Glutamatergic neuron (in vitro differentiated cells): ENCODE data around the gene DHX9. TPM values are rescaled to one million over a fixed set of nuclear protein-coding genes. Genes with fewer than 3 reads are reported as not detected.

Experiments used
- DNase-seq: peaks from one replicate; pipeline ENCODE4 v3.0.0; 2022
- H3K27ac Mint-ChIP-seq: one replicate; pipeline ENCODE4 v1.8.0; 2020; ENCODE audit warnings: mild to moderate bottlenecking, mixed read lengths, inconsistent platforms; ENCODE audit not compliant: unreplicated experiment
- H3K27me3 Mint-ChIP-seq: one replicate; pipeline ENCODE4 v1.8.0; 2020; ENCODE audit warnings: mild to moderate bottlenecking, moderate library complexity, mixed read lengths, inconsistent platforms; ENCODE audit not compliant: unreplicated experiment
- H3K36me3 Mint-ChIP-seq: one replicate; pipeline ENCODE4 v1.8.0; 2020; ENCODE audit warnings: mild to moderate bottlenecking, mixed read lengths, inconsistent platforms; ENCODE audit not compliant: unreplicated experiment
- H3K4me1 Mint-ChIP-seq: one replicate; pipeline ENCODE4 v1.8.0; 2020; ENCODE audit warnings: mild to moderate bottlenecking, low read depth, mixed read lengths, inconsistent platforms; ENCODE audit not compliant: unreplicated experiment
- H3K4me3 Mint-ChIP-seq: one replicate; pipeline ENCODE4 v1.8.0; 2020; ENCODE audit warnings: mild to moderate bottlenecking, mixed read lengths, inconsistent platforms; ENCODE audit not compliant: unreplicated experiment
- H3K9me3 Mint-ChIP-seq: one replicate; pipeline ENCODE4 v1.8.0; 2020; ENCODE audit warnings: mild to moderate bottlenecking, moderate library complexity, mixed read lengths, inconsistent platforms; ENCODE audit not compliant: unreplicated experiment
- total RNA-seq: library from RNA; stranded (reverse); fragmentation: NEBNext Ultra II Directional; extraction: Animal tissue kit (Norgen Biotek cat#: 25700); gene quantifications from one replicate; pipeline ENCODE4 v1.2.1, GENCODE V29; 2021; ENCODE audit not compliant: unreplicated experiment
- TF ChIP-seq, protein P1 (sequence below): fragments of 200-600 bp; sonication (generic); IDR thresholded peaks from one replicate; pipeline ENCODE4 v1.5.0; 2021; ENCODE audit not compliant: partially characterized antibody, unreplicated experiment

Gene DHX9
- total RNA-seq, 1 donor from 2014 or later = 215 TPM

DNA sequence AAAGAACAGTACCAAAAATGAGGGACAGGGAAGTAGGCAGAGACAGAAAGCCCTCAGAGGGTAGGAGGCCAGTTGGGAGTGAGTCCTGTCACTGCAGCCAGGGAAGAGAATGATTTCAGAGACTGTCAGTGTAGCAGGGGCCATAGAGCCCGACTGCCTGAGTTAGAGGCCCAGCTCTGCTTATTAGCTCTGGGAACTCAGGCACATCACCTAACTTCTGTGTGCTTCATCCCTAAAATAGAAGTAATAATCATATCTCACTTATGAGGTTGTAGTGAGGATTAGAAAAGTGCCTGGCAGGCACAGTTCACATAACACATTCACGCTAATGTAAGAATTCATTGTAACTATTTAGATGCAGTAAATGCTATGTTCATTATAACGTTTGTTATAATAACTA, 31.2 kb upstream of the DHX9 start:
- Mint-ChIP-seq H3K36me3 (no peaks in the 10 kb centered on the region), H3K9me3 (peaks cover 1% of the 10 kb centered on the region), H3K4me1 (no peaks in the 10 kb centered on the region), H3K27ac (no peak overlapping the region), H3K4me3 (no peak overlapping the region), H3K27me3 (no peaks in the 10 kb centered on the region)
- TF ChIP-seq, protein P1, sequence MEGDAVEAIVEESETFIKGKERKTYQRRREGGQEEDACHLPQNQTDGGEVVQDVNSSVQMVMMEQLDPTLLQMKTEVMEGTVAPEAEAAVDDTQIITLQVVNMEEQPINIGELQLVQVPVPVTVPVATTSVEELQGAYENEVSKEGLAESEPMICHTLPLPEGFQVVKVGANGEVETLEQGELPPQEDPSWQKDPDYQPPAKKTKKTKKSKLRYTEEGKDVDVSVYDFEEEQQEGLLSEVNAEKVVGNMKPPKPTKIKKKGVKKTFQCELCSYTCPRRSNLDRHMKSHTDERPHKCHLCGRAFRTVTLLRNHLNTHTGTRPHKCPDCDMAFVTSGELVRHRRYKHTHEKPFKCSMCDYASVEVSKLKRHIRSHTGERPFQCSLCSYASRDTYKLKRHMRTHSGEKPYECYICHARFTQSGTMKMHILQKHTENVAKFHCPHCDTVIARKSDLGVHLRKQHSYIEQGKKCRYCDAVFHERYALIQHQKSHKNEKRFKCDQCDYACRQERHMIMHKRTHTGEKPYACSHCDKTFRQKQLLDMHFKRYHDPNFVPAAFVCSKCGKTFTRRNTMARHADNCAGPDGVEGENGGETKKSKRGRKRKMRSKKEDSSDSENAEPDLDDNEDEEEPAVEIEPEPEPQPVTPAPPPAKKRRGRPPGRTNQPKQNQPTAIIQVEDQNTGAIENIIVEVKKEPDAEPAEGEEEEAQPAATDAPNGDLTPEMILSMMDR = no peak
- DNase-seq = no peak

DNA sequence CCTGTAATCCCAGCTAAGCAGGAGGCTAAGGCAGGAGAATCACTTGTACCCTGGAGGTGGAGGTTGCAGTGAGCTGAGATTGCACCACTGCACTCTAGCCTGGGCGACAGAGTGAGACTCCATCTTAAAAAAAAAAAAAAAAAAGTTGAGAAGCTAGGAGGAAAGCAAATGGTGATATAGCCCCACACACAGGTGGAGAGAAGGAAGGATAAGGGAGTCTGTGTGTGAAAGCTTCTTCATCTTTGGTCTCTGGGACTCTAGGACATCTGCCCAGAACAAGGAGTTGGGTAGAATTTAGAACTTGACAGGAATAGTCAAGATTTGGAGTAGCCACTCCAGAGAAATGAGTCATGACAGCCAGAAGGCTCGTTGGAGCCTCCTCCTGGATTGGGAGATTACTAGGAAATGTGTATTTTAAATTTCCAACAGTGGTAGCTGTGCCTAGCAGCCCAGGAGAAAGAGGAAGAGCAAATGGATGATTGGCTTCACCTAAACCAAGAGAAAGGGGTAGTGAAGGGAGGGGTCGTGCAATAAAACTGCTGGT, 29.7 kb upstream of the DHX9 start:
- TF ChIP-seq, protein P1 = no peak
- no peaks in the 10 kb centered on the region for H3K36me3 Mint-ChIP-seq
- DNase-seq = no peak
- no peaks in the 10 kb centered on the region for H3K4me1 Mint-ChIP-seq
- H3K27me3 Mint-ChIP-seq = no peaks in the 10 kb centered on the region
- peaks cover 1% of the 10 kb centered on the region for H3K9me3 Mint-ChIP-seq
- H3K4me3 Mint-ChIP-seq = no peak overlapping the region
- H3K27ac Mint-ChIP-seq = no peak overlapping the region

DNA sequence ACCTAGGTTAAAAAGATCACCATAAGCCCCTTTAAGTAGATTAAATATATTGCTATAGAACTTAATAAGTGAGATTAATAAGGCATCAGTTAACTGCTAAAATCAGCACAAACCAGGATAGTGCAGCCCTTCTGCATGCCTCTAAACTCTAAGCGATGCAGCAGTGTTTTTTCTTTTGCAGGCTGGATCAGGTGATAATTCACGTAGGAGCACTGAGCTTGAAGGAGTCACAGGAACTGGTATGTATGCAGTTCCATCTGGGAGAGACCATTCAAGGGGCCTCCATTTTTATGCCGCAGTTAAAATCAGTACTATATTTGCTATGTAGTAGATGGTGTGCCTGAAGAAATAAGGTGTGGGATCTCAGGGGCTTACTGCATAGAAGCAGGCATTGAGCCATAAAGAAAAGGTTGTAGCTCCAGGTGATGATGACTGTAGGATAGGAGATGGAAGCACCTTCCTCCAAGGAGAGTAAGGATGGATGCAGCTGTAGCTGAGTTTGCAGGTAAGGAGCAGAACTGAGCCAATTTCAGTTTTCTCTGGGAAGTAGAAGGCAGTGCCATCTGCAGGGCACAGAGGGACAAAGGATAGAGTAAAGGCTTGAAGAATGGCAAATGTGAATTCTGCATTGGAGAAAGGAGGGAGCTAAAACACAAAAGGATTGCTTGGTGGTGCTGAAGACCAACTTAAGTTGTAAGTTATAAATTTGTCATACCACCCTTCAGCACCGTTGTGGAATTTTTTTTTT, 27.0 kb upstream of the DHX9 start:
- TF ChIP-seq, protein P1 = no peak
- Mint-ChIP-seq H3K27ac (no peak overlapping the region), H3K36me3 (no peaks in the 10 kb centered on the region), H3K9me3 (peaks cover 1% of the 10 kb centered on the region), H3K4me3 (no peak overlapping the region), H3K4me1 (no peaks in the 10 kb centered on the region), H3K27me3 (no peaks in the 10 kb centered on the region)
- no peak for DNase-seq

DNA sequence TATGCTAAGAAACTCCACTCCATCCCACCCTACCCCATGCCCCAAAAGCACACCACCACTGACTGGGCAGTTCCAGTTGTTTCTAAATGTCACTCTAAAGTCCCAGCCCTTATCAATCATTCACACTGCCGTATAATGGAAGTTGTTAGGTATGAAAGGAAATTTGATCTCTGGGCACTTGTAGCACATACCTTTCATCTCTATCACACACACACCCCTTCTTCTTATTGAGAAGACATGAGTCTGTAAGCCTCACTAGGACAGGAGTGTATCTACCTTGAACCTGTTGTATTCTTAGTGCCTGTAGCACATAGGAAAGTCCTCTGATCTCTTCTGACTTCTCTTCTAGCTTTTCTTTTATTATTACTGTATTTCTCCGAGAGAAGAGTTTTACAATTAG, 22.3 kb upstream of the DHX9 start:
- H3K4me1 Mint-ChIP-seq = no peaks in the 10 kb centered on the region
- TF ChIP-seq, protein P1 = no peak
- no peaks in the 10 kb centered on the region for H3K27me3 Mint-ChIP-seq
- no peak overlapping the region for H3K4me3 Mint-ChIP-seq
- no peaks in the 10 kb centered on the region for H3K9me3 Mint-ChIP-seq
- no peak overlapping the region for H3K27ac Mint-ChIP-seq
- no peaks in the 10 kb centered on the region for H3K36me3 Mint-ChIP-seq
- DNase-seq = no peak

DNA sequence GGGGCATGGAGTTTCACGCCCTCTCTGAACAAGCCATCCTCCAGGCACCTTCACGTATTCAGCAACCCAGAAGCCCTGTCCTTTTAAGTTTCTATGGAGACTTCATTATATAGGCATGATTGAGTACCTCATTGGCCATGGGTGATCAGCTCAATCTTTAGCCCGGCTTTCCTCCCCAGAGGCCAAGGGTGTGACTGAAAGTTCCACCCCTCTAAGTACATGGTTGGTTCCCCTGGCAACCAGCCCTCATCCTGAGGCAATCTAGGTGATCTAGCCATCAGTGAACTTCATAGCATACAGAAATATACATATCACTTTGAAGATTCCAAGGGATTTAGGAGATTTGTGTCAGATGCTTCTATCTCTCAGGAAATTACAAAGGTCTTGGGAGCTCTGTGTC, 21.3 kb upstream of the DHX9 start:
- H3K27ac Mint-ChIP-seq = no peak overlapping the region
- no peak overlapping the region for H3K4me3 Mint-ChIP-seq
- no peaks in the 10 kb centered on the region for H3K27me3 Mint-ChIP-seq
- no peaks in the 10 kb centered on the region for H3K9me3 Mint-ChIP-seq
- H3K36me3 Mint-ChIP-seq = no peaks in the 10 kb centered on the region
- DNase-seq = no peak
- no peaks in the 10 kb centered on the region for H3K4me1 Mint-ChIP-seq
- TF ChIP-seq, protein P1 = no peak
